Stimulated activated naive CD8-positive, alpha-beta T cell treated with anti-CD3 and anti-CD28 coated beads, Interleukin-15, Interleukin-2, amounts not matched to agents 100 U/mL and 50 U/mL, for 24 hours (primary cell): Measurements from ENCODE around the gene ERVK3-1.
"Not testable (repeated sequence)": the region's sequence is repeated elsewhere in the genome, so short reads cannot be mapped to it uniquely, and the experiment has no call there.

ENCODE experiments used
- ATAC-seq: fragments of 150-1000 bp; cut with Tn5 transposase; one replicate; pipeline ENCODE4 v1.10.0; 2021
- DNase-seq: peaks from one replicate; pipeline ENCODE4 v3.0.0; 2021

The ERVK3-1 gene, protein sequence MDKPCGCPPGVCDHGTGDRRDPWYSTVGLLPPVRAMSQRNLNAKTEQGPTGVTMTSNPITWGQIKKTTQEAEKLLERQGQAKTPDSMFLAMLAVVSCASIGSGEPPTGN

GRCh38 chr19:58305065-58305931 lies at the start of gene ERVK3-1:
TSS of gene ERVK3-1 (plus strand) at chr19:58305377. CDS start at chr19:58312169, 6,792 bp downstream.
- DNase-seq (peak; percentile 94), ATAC-seq (peak; percentile 99)

GRCh38 chr19:58258259-58258658 lies 46.9 kb upstream of the ERVK3-1 start:
- DNase-seq, ATAC-seq: not testable (repeated sequence)

- ATAC-seq (no peak), DNase-seq (no peak)
Observed at GRCh38 chr19:58261600-58261967, 43.6 kb upstream of the ERVK3-1 start.

DNA sequence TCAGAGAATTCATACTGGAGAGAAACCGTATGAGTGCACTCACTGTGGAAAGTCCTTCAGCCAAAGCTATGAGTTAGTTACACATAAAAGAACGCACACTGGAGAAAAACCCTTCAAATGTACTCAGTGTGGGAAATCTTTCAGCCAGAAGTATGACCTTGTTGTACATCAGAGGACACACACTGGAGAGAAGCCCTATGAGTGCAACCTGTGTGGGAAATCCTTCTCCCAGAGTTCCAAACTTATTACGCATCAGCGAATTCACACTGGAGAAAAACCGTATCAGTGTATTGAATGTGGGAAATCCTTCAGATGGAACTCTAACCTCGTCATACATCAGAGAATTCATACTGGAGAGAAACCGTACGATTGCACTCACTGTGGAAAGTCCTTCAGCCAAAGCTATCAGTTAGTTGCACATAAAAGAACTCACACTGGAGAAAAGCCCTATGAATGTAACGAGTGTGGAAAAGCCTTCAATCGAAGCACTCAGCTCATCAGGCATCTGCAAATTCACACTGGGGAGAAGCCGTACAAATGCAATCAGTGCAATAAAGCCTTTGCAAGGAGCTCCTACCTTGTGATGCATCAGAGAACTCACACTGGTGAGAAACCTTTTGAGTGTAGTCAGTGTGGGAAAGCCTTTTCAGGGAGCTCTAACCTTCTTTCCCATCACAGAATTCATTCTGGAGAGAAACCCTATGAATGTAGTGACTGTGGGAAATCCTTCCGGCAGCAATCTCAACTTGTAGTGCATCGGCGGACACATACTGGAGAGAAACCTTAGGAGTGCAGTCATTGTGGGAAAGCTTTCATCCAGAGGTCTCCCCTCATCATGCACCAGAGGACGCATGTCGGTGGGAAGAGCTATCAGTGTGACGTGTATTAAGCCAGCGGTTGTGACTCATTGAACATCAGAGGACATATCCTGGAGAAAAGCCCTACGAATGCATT lies 42.9 kb upstream of the ERVK3-1 start:
- no peak for DNase-seq
- ATAC-seq = no peak

DNA sequence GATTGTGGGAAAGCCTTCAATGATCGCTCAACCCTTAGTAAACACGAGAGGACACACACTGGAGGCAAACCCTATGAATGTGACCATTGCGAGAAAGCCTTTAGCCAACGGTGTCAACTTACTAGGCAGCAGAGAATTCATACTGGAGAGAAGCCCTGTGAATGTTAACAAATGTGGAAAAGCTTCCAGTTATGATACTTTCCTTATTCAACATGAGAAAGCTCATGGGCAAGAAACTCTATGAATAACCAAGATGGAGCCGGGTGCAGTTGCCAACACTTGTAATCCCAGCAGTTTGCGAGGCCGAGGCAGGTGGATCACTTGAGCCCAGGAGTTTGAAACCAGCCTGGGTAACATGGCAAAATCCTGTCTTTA lies 42.3 kb upstream of the ERVK3-1 start:
- ATAC-seq (no peak), DNase-seq (no peak)

GRCh38 chr19:58265100-58265499 lies 40.1 kb upstream of the ERVK3-1 start:
- DNase-seq (no peak), ATAC-seq (no peak)

- ATAC-seq (no peak), DNase-seq (no peak)
Observed at GRCh38 chr19:58268344-58268743, 36.8 kb upstream of the ERVK3-1 start.

GRCh38 chr19:58274771-58275201 lies 30.4 kb upstream of the ERVK3-1 start:
- ATAC-seq (no peak), DNase-seq (no peak)

- DNase-seq = no peak
- ATAC-seq = no peak
Observed at GRCh38 chr19:58275564-58275963, 29.6 kb upstream of the ERVK3-1 start.

DNA sequence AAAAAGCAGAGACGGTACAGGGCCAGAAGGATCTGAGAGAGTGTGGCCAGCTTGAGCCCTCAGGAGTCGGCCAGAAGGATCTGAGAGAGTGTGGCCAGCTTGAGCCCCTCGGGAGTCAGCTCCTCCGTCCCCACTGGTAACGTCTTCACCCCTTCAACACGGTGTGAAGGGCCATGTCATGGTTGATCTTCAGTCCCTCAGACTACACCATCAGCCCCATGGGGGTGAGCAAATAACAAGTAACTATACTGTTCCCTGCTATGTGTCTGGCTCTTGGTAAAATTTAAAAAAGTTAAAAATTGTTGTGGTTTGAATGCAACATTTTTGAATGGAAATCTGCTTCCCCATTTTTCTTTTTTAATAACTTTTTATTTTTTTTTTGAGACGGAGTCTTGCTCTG lies 28.0 kb upstream of the ERVK3-1 start:
- ATAC-seq = no peak

DNA sequence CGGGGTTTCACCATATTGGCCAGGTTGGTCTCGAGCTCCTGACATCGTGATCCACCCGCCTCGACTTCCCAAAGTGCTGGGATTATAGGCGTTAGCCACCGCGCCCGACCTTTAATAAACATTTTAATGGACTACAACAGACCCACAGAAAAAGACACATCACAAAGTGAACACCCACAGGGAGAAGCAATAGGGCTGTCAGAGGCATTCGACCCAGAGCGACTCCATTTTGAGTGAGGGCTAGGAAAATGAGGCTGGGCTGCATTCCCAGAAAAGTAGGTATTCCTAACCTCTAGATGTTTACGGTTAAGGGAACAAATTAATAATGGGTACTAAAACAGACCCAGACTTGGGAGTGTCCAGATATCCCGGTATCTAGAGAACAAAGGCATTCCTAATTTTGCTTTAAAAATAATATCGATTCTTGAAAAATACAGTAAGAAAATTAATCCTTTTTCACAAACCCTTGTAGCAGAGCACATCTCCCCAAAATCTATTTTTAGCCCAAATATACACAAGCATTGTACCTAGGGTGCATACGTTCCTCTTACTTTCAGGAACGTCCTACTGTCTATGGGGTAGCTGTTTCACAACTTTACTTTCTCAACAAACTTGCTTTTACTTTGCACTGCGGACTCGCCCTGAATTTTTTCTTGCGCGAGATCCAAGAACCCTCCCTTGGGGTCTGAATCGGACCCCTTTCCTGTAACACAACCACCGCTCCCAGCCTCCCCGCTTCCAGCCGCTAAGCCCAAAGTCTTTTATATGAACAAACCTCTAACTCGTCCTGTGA lies 27.2 kb upstream of the ERVK3-1 start:
- ATAC-seq (no peak), DNase-seq (no peak)

More for the DNA sequence above, 28.0 kb upstream of the ERVK3-1 start:
- DNase-seq = no peak

DNA sequence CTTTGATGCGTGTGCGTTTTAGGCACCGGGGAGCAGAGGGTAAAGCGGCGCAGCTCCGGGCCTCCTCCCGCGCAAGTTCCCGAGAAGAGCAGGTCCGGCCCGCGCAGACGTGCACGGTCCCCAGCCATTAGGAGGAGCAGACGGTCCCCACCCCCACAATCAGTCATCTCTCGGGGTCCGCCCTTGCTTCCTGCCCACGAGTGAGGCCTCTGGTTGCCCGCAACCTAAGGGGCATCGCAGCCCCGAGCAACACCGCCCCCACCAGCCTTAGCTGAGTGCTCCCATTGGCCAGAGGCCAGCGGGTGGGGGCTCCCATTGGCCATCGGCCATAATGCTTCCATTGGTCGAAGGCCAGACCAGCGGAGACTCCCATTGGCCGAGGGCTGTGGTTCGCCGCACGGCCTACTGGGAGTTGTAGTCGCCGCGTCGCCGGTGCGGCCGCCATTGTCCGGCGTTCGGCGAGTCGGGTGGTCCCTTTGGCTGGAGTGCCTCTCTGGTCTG lies 26.6 kb upstream of the ERVK3-1 start, which contains the start of gene ZNF8:
Gene ZNF8, plus strand, starts transcription at position 415 of the 501 bp plus-strand sequence. CDS start 127 bp downstream, outside the sequence.
- DNase-seq = peak; percentile 97
- ATAC-seq = peak; percentile 99

GRCh38 chr19:58279042-58279924 lies 25.9 kb upstream of the ERVK3-1 start:
- DNase-seq = peak; percentile 69
- ATAC-seq = no peak

- ATAC-seq (no peak), DNase-seq (no peak)
Observed at GRCh38 chr19:58279925-58280316, 25.3 kb upstream of the ERVK3-1 start.

GRCh38 chr19:58284199-58284598 lies 21.0 kb upstream of the ERVK3-1 start:
- ATAC-seq (no peak), DNase-seq (no peak)

GRCh38 chr19:58291943-58292342 lies 13.2 kb upstream of the ERVK3-1 start:
- no peak for DNase-seq
- ATAC-seq = no peak

DNA sequence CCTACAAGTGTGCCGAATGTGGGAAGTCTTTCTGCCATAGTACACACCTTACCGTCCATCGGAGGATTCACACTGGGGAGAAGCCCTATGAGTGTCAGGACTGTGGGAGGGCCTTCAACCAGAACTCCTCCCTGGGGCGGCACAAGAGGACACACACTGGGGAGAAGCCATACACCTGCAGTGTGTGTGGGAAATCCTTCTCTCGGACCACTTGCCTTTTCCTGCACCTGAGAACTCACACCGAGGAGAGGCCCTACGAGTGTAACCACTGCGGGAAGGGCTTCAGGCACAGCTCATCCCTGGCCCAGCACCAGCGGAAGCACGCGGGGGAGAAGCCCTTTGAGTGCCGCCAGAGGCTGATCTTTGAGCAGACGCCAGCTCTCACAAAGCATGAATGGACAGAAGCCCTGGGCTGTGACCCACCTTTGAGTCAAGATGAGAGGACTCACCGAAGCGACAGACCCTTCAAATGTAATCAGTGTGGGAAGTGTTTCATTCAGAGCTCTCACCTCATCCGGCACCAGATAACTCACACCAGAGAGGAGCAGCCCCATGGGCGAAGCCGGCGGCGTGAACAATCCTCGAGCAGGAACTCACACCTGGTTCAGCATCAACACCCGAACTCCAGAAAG lies 10.3 kb upstream of the ERVK3-1 start:
- ATAC-seq = no peak
- no peak for DNase-seq

DNA sequence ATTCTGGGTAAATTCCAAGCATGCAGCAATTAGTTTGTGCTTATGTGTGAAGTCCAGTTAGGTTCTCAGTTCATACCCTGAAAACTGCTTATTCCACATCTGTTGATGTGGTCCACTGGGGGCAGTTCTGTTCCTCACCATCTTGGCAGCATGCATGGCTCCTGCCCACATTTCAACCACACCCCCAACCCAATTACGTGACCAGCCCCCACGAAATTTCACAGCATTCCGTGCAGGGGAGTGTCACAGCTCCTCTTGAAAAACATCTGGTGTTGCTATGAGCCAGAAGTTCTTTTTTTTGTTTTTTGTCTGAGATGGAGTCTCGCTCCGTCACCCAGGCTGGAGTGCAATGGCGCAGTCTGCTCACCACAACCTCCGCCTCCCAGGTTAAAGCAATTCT lies 9.1 kb upstream of the ERVK3-1 start:
- ATAC-seq = no peak
- no peak for DNase-seq

GRCh38 chr19:58300620-58301019 lies 4.6 kb upstream of the ERVK3-1 start:
- ATAC-seq = no peak

GRCh38 chr19:58304255-58304654 lies 922 bp upstream of the ERVK3-1 start:
- no peak for ATAC-seq
- DNase-seq = no peak

More at GRCh38 chr19:58300620-58301019, 4.6 kb upstream of the ERVK3-1 start:
- no peak for DNase-seq
